ENCODE measurements around the gene C9orf153.

DNA sequence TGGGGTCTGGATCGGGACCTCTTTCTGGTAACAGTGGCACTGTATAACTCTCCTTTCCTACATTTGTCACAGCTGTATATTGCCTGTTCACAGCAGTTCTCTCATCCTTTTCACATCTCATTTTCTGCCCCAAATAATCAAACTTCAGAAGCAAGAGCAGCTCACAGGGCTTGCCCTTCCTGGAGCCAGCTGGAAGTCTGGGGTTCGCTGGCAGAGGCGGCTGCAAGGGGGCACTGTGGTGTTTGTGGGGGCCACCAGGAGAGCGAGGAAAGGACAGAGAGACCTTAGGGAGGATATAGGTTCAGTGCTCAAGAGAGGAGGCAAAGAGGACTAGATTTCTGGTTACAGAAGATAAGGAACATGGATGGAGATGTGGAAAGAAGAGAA lies 75.3 kb downstream of the C9orf153 start:
- TF ChIP-seq, protein P1, sequence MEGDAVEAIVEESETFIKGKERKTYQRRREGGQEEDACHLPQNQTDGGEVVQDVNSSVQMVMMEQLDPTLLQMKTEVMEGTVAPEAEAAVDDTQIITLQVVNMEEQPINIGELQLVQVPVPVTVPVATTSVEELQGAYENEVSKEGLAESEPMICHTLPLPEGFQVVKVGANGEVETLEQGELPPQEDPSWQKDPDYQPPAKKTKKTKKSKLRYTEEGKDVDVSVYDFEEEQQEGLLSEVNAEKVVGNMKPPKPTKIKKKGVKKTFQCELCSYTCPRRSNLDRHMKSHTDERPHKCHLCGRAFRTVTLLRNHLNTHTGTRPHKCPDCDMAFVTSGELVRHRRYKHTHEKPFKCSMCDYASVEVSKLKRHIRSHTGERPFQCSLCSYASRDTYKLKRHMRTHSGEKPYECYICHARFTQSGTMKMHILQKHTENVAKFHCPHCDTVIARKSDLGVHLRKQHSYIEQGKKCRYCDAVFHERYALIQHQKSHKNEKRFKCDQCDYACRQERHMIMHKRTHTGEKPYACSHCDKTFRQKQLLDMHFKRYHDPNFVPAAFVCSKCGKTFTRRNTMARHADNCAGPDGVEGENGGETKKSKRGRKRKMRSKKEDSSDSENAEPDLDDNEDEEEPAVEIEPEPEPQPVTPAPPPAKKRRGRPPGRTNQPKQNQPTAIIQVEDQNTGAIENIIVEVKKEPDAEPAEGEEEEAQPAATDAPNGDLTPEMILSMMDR (IDR thresholded peaks at IDR 0.05; ENCODE audit: poor library complexity), result no peak
- TF ChIP-seq EZH2 (IDR thresholded peaks at IDR 0.05; ENCODE audit: borderline replicate concordance), result no peak
- TF ChIP-seq EZH2phosphoT487 (IDR thresholded peaks at IDR 0.05; ENCODE audit: low read depth, severe bottlenecking, unreplicated experiment), result no peak

Data from hepatocyte (in vitro differentiated cells).